Measurements from ENCODE around the gene FAM241B.

The FAM241B gene

GRCh38 chr10:69673521-69673920, 43.5 kb downstream of the FAM241B start:
- no peak for DNase-seq (ENCODE audit: low read depth, low spot score)
- H3K4me3 ChIP-seq (ENCODE audit: low read depth, low read length) = no peak overlapping the region
- TF ChIP-seq, protein P1, sequence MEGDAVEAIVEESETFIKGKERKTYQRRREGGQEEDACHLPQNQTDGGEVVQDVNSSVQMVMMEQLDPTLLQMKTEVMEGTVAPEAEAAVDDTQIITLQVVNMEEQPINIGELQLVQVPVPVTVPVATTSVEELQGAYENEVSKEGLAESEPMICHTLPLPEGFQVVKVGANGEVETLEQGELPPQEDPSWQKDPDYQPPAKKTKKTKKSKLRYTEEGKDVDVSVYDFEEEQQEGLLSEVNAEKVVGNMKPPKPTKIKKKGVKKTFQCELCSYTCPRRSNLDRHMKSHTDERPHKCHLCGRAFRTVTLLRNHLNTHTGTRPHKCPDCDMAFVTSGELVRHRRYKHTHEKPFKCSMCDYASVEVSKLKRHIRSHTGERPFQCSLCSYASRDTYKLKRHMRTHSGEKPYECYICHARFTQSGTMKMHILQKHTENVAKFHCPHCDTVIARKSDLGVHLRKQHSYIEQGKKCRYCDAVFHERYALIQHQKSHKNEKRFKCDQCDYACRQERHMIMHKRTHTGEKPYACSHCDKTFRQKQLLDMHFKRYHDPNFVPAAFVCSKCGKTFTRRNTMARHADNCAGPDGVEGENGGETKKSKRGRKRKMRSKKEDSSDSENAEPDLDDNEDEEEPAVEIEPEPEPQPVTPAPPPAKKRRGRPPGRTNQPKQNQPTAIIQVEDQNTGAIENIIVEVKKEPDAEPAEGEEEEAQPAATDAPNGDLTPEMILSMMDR (IDR thresholded peaks at IDR 0.05; ENCODE audit: low read depth, low read length) = no peak
- in situ Hi-C loops (cut with HindIII; ENCODE audit: low sequenced_read_pairs) = no loop called here

- in situ Hi-C loops (cut with HindIII; ENCODE audit: low sequenced_read_pairs) = no loop called here
- DNase-seq (ENCODE audit: low read depth, low spot score) = no peak
- H3K4me3 ChIP-seq (ENCODE audit: low read depth, low read length) = no peak overlapping the region
- TF ChIP-seq, protein P1 (IDR thresholded peaks at IDR 0.05; ENCODE audit: low read depth, low read length) = no peak
Observed at GRCh38 chr10:69674786-69675185, 44.7 kb downstream of the FAM241B start.

- TF ChIP-seq, protein P1 (IDR thresholded peaks at IDR 0.05; ENCODE audit: low read depth, low read length) = no peak
- no peak for DNase-seq (ENCODE audit: low read depth, low spot score)
- in situ Hi-C loops (cut with HindIII; ENCODE audit: low sequenced_read_pairs) = no loop called here
- no peak overlapping the region for H3K4me3 ChIP-seq (ENCODE audit: low read depth, low read length)
Observed at GRCh38 chr10:69676301-69676700, 46.3 kb downstream of the FAM241B start.

GRCh38 chr10:69677985-69678654, 48.1 kb downstream of the FAM241B start:
- DNase-seq (ENCODE audit: low read depth, low spot score) = no peak
- in situ Hi-C loops (cut with HindIII; ENCODE audit: low sequenced_read_pairs) = no loop called here
- TF ChIP-seq, protein P1 (IDR thresholded peaks at IDR 0.05; ENCODE audit: low read depth, low read length) = no peak
- no peak overlapping the region for H3K4me3 ChIP-seq (ENCODE audit: low read depth, low read length)

GRCh38 chr10:69679736-69680135, 49.7 kb downstream of the FAM241B start:
- DNase-seq (ENCODE audit: low read depth, low spot score) = no peak
- H3K4me3 ChIP-seq (ENCODE audit: low read depth, low read length) = no peak overlapping the region
- TF ChIP-seq, protein P1 (IDR thresholded peaks at IDR 0.05; ENCODE audit: low read depth, low read length) = no peak
- in situ Hi-C loops (cut with HindIII; ENCODE audit: low sequenced_read_pairs) = no loop called here

- H3K4me3 ChIP-seq (ENCODE audit: low read depth, low read length) = no peak overlapping the region
- in situ Hi-C loops (cut with HindIII; ENCODE audit: low sequenced_read_pairs) = no loop called here
- no peak for DNase-seq (ENCODE audit: low read depth, low spot score)
- TF ChIP-seq, protein P1 (IDR thresholded peaks at IDR 0.05; ENCODE audit: low read depth, low read length) = no peak
Observed at GRCh38 chr10:69680610-69681009, 50.6 kb downstream of the FAM241B start.

Data from astrocyte of the spinal cord (primary cell).